NCI-H1694 treated with DMSO at 0.1 percent for 48 hours (cell line): ENCODE measurements around the gene HMGN5.

Experiments used
- DNase-seq: peaks from one replicate; lab custom pipeline; 2025; lab: John Stamatoyannopoulos, UW

The HMGN5 gene

DNA sequence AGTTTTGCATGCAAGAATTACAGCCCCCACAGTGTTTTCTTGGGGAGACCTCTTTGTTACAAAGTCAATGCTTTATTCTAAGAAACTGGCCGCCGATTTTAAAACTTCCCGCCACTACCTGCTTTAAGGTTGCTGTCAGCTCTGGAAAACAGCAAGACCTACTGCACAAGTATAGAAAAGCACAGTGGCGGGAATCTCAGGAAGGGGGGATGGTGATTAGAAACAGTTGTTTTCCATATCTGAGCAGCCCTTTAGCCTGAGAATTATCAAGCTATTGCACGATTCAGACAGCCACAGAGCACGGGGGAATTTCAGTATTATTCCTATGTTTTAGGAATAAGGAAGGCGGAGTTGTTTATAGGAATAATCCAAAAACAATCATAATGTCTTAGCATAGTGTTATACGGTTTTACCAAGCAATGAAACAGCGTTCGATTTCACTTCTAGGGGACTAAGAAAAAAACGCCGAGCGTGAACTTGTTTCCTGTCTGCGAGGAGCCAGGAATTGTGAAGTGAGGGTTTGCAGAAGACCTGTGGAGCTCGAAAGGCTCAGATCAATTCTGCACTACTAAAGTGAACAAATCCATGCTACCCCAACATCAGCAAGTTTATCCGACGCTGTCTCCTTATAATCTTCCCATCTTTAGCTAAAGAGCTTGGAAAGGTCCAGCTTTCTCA lies 81.3 kb downstream of the HMGN5 start:
- no peak for DNase-seq

DNA sequence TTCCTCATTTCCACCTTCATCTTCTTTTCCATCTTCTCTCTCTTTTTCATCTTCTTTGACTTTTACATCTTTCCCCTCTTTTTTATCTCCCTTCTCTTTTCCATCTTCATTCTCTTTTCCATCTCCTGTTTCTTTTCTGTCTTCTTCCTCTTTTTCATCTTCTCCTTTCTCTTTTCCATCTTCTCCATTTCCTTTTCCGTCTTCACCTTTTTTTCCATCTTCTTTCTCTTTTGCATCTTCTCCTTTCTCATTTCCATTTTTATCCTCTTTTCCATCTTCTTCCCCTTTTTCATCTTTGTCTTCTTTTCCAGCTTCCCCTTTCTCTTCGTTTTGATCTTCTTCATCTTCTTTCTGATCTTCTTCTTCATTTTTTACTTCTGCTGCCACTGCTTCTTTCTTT lies 87.0 kb downstream of the HMGN5 start:
- no peak for DNase-seq

DNA sequence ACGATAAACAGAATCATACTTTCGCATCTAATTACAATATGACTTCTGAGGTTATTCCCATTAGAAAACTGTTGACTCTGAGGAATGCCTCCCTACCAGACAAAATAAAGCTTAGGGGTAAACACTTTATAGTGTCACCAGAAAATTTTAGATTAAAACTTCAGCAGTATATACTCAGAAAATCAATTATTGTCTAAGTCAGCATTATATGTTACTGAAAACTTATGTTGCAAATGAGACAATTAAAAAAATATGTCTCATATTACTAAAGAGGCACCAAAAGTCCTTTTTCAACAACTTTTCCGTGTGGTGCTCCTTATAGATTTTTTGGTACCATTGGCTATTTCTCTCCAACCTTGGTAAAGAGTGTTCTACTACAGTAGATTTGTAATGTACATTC lies 91.4 kb downstream of the HMGN5 start:
- no peak for DNase-seq

DNA sequence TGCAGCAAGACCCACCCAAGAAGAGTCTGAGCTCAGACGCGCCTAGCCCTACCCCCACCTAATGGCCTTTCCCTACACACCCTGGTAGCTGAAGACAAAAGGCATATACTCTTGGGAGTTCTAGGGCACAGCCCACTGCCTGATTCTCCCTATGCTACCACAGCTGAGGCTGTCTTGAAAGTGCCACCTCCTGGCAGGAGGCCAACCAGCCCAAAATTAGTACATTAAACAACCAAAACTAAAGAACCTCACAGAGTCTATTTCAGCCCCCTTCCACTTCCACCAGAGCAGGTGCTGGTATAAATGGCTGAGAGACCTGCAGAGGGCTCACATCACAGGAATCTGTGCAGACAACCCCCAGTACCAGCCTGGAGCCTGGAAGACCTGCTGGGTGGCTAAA lies 119.1 kb downstream of the HMGN5 start:
- DNase-seq: no peak
